ENCODE data around the gene IQCK. TPM values are rescaled to one million over a fixed set of nuclear protein-coding genes. Genes with fewer than 3 reads are reported as not detected.

IQCK gene
- total and polyA plus RNA-seq, 5 donors from 2014 or later, result 0.23 to 1.8 (median 1.6) TPM

- H3K27ac Mint-ChIP-seq, result no peak overlapping the region
- no peaks in the 10 kb centered on the region for H3K9me3 ChIP-seq (ENCODE audit: control insufficient read depth in 2 of 2, low read length in 2 of 2)
- H3K4me1 ChIP-seq (ENCODE audit: control insufficient read depth, insufficient read depth, low read length, poor library complexity, severe bottlenecking), result no peaks in the 10 kb centered on the region
- no peaks in the 10 kb centered on the region for H3K9me3 Mint-ChIP-seq
- ATAC-seq (ENCODE audit: low read depth in 2 of 2) (no peak), DNase-seq (no peak)
- no peaks in the 10 kb centered on the region for H3K36me3 Mint-ChIP-seq
- H3K36me3 ChIP-seq (ENCODE audit: control insufficient read depth, insufficient read depth, low read length), result no peaks in the 10 kb centered on the region
- no peak overlapping the region for H3K27ac ChIP-seq (ENCODE audit: insufficient read depth, low read length, poor library complexity, severe bottlenecking)
- no peaks in the 10 kb centered on the region for H3K4me1 Mint-ChIP-seq
- H3K4me3 ChIP-seq (ENCODE audit: low read depth, low read length), result no peak overlapping the region
- H3K27me3 ChIP-seq (ENCODE audit: control insufficient read depth, insufficient read depth, low read length), result peaks cover 2% of the 10 kb centered on the region
- no peak overlapping the region for H3K4me3 Mint-ChIP-seq
- H3K27me3 Mint-ChIP-seq, result peaks cover 5% of the 10 kb centered on the region
Observed at GRCh38 chr16:19844945-19845641, 127.0 kb downstream of the IQCK start.

GRCh38 chr16:19846436-19846835, 128.4 kb downstream of the IQCK start:
- H3K4me3 Mint-ChIP-seq, result no peak overlapping the region
- no peaks in the 10 kb centered on the region for H3K9me3 Mint-ChIP-seq
- Histone ChIP-seq H3K36me3 (ENCODE audit: control insufficient read depth, insufficient read depth, low read length) (no peaks in the 10 kb centered on the region), H3K4me3 (ENCODE audit: low read depth, low read length) (no peak overlapping the region), H3K27ac (ENCODE audit: insufficient read depth, low read length, poor library complexity, severe bottlenecking) (no peak overlapping the region), H3K4me1 (ENCODE audit: control insufficient read depth, insufficient read depth, low read length, poor library complexity, severe bottlenecking) (no peaks in the 10 kb centered on the region), H3K9me3 (ENCODE audit: control insufficient read depth in 2 of 2, low read length in 2 of 2) (no peaks in the 10 kb centered on the region), H3K27me3 (ENCODE audit: control insufficient read depth, insufficient read depth, low read length) (peaks cover 2% of the 10 kb centered on the region)
- peaks cover 5% of the 10 kb centered on the region for H3K27me3 Mint-ChIP-seq
- DNase-seq (no peak), ATAC-seq (ENCODE audit: low read depth in 2 of 2) (no peak)
- no peak overlapping the region for H3K27ac Mint-ChIP-seq
- no peaks in the 10 kb centered on the region for H3K4me1 Mint-ChIP-seq
- H3K36me3 Mint-ChIP-seq, result no peaks in the 10 kb centered on the region

- no peaks in the 10 kb centered on the region for H3K36me3 Mint-ChIP-seq
Observed at GRCh38 chr16:19848756-19849155, 130.7 kb downstream of the IQCK start.

GRCh38 chr16:19850131-19850817, 132.2 kb downstream of the IQCK start:
- Histone ChIP-seq H3K27ac (ENCODE audit: insufficient read depth, low read length, poor library complexity, severe bottlenecking) (no peak overlapping the region), H3K27me3 (ENCODE audit: control insufficient read depth, insufficient read depth, low read length) (peaks cover 2% of the 10 kb centered on the region), H3K9me3 (ENCODE audit: control insufficient read depth in 2 of 2, low read length in 2 of 2) (no peaks in the 10 kb centered on the region), H3K4me3 (ENCODE audit: low read depth, low read length) (no peak overlapping the region), H3K4me1 (ENCODE audit: control insufficient read depth, insufficient read depth, low read length, poor library complexity, severe bottlenecking) (no peaks in the 10 kb centered on the region), H3K36me3 (ENCODE audit: control insufficient read depth, insufficient read depth, low read length) (no peaks in the 10 kb centered on the region)
- Mint-ChIP-seq H3K36me3 (no peaks in the 10 kb centered on the region), H3K9me3 (no peaks in the 10 kb centered on the region), H3K27me3 (no peaks in the 10 kb centered on the region), H3K4me1 (no peaks in the 10 kb centered on the region), H3K4me3 (no peak overlapping the region), H3K27ac (no peak overlapping the region)
- DNase-seq (no peak), ATAC-seq (ENCODE audit: low read depth in 2 of 2) (no peak)

More at GRCh38 chr16:19848756-19849155, 130.7 kb downstream of the IQCK start:
- ATAC-seq (ENCODE audit: low read depth in 2 of 2) (no peak), DNase-seq (no peak)
- Mint-ChIP-seq H3K27ac (no peak overlapping the region), H3K27me3 (no peaks in the 10 kb centered on the region), H3K4me3 (no peak overlapping the region), H3K4me1 (no peaks in the 10 kb centered on the region), H3K9me3 (no peaks in the 10 kb centered on the region)
- no peaks in the 10 kb centered on the region for H3K36me3 ChIP-seq (ENCODE audit: control insufficient read depth, insufficient read depth, low read length)
- H3K4me3 ChIP-seq (ENCODE audit: low read depth, low read length), result no peak overlapping the region
- no peaks in the 10 kb centered on the region for H3K4me1 ChIP-seq (ENCODE audit: control insufficient read depth, insufficient read depth, low read length, poor library complexity, severe bottlenecking)
- no peak overlapping the region for H3K27ac ChIP-seq (ENCODE audit: insufficient read depth, low read length, poor library complexity, severe bottlenecking)
- peaks cover 2% of the 10 kb centered on the region for H3K27me3 ChIP-seq (ENCODE audit: control insufficient read depth, insufficient read depth, low read length)
- H3K9me3 ChIP-seq (ENCODE audit: control insufficient read depth in 2 of 2, low read length in 2 of 2), result no peaks in the 10 kb centered on the region

GRCh38 chr16:19851476-19851875, 133.4 kb downstream of the IQCK start:
- ATAC-seq (ENCODE audit: low read depth in 2 of 2) (no peak), DNase-seq (no peak)
- H3K4me1 ChIP-seq (ENCODE audit: control insufficient read depth, insufficient read depth, low read length, poor library complexity, severe bottlenecking), result no peaks in the 10 kb centered on the region
- H3K27ac Mint-ChIP-seq, result no peak overlapping the region
- no peaks in the 10 kb centered on the region for H3K36me3 Mint-ChIP-seq
- H3K4me3 Mint-ChIP-seq, result no peak overlapping the region
- no peaks in the 10 kb centered on the region for H3K4me1 Mint-ChIP-seq
- H3K4me3 ChIP-seq (ENCODE audit: low read depth, low read length), result no peak overlapping the region
- no peaks in the 10 kb centered on the region for H3K9me3 ChIP-seq (ENCODE audit: control insufficient read depth in 2 of 2, low read length in 2 of 2)
- H3K36me3 ChIP-seq (ENCODE audit: control insufficient read depth, insufficient read depth, low read length), result no peaks in the 10 kb centered on the region
- H3K27ac ChIP-seq (ENCODE audit: insufficient read depth, low read length, poor library complexity, severe bottlenecking), result no peak overlapping the region
- no peaks in the 10 kb centered on the region for H3K9me3 Mint-ChIP-seq
- no peaks in the 10 kb centered on the region for H3K27me3 Mint-ChIP-seq
- peaks cover 2% of the 10 kb centered on the region for H3K27me3 ChIP-seq (ENCODE audit: control insufficient read depth, insufficient read depth, low read length)

- no peaks in the 10 kb centered on the region for H3K4me1 Mint-ChIP-seq
- H3K36me3 ChIP-seq (ENCODE audit: control insufficient read depth, insufficient read depth, low read length), result no peaks in the 10 kb centered on the region
- no peak for DNase-seq
- H3K4me1 ChIP-seq (ENCODE audit: control insufficient read depth, insufficient read depth, low read length, poor library complexity, severe bottlenecking), result no peaks in the 10 kb centered on the region
- H3K27me3 ChIP-seq (ENCODE audit: control insufficient read depth, insufficient read depth, low read length), result peaks cover 2% of the 10 kb centered on the region
- H3K36me3 Mint-ChIP-seq, result no peaks in the 10 kb centered on the region
- H3K9me3 ChIP-seq (ENCODE audit: control insufficient read depth in 2 of 2, low read length in 2 of 2), result no peaks in the 10 kb centered on the region
- no peak overlapping the region for H3K27ac Mint-ChIP-seq
- H3K9me3 Mint-ChIP-seq, result no peaks in the 10 kb centered on the region
- no peak overlapping the region for H3K27ac ChIP-seq (ENCODE audit: insufficient read depth, low read length, poor library complexity, severe bottlenecking)
- no peak for ATAC-seq (ENCODE audit: low read depth in 2 of 2)
- H3K4me3 ChIP-seq (ENCODE audit: low read depth, low read length), result no peak overlapping the region
- no peaks in the 10 kb centered on the region for H3K27me3 Mint-ChIP-seq
- no peak overlapping the region for H3K4me3 Mint-ChIP-seq
Observed at GRCh38 chr16:19853132-19853741, 135.2 kb downstream of the IQCK start.

GRCh38 chr16:19853742-19854542, 135.9 kb downstream of the IQCK start:
- no peaks in the 10 kb centered on the region for H3K4me1 ChIP-seq (ENCODE audit: control insufficient read depth, insufficient read depth, low read length, poor library complexity, severe bottlenecking)
- no peaks in the 10 kb centered on the region for H3K36me3 Mint-ChIP-seq
- H3K9me3 Mint-ChIP-seq, result no peaks in the 10 kb centered on the region
- no peaks in the 10 kb centered on the region for H3K27me3 Mint-ChIP-seq
- H3K27me3 ChIP-seq (ENCODE audit: control insufficient read depth, insufficient read depth, low read length), result peaks cover 2% of the 10 kb centered on the region
- H3K4me3 Mint-ChIP-seq, result no peak overlapping the region
- no peak overlapping the region for H3K4me3 ChIP-seq (ENCODE audit: low read depth, low read length)
- H3K27ac ChIP-seq (ENCODE audit: insufficient read depth, low read length, poor library complexity, severe bottlenecking), result no peak overlapping the region
- H3K27ac Mint-ChIP-seq, result no peak overlapping the region
- no peaks in the 10 kb centered on the region for H3K36me3 ChIP-seq (ENCODE audit: control insufficient read depth, insufficient read depth, low read length)
- DNase-seq (no peak), ATAC-seq (ENCODE audit: low read depth in 2 of 2) (no peak)
- no peaks in the 10 kb centered on the region for H3K4me1 Mint-ChIP-seq
- H3K9me3 ChIP-seq (ENCODE audit: control insufficient read depth in 2 of 2, low read length in 2 of 2), result no peaks in the 10 kb centered on the region
